ENCODE data around the gene COPS7B.

Gene COPS7B

GRCh38 chr2:231786917-231787292 is 660 bp downstream of the COPS7B start:
- no peak for FAIRE-seq

GRCh38 chr2:231791107-231791506 is 4.9 kb downstream of the COPS7B start:
- no peak for FAIRE-seq

GRCh38 chr2:231794383-231794782 is 8.1 kb downstream of the COPS7B start:
- FAIRE-seq, result no peak

- FAIRE-seq, result no peak
These were observed 9.5 kb downstream of the COPS7B start for GRCh38 chr2:231795525-231796327.

- FAIRE-seq, result no peak
These were observed 14.3 kb downstream of the COPS7B start for GRCh38 chr2:231800493-231801091.

GRCh38 chr2:231803501-231804138 is 17.4 kb downstream of the COPS7B start:
- FAIRE-seq, result no peak

GRCh38 chr2:231807020-231807419 is 20.8 kb downstream of the COPS7B start:
- FAIRE-seq, result no peak

GRCh38 chr2:231810905-231811304 is 24.7 kb downstream of the COPS7B start:
- no peak for FAIRE-seq

- no peak for FAIRE-seq
These were observed 30.2 kb downstream of the COPS7B start for GRCh38 chr2:231816327-231817026.

- FAIRE-seq, result no peak
These were observed 33.3 kb downstream of the COPS7B start for GRCh38 chr2:231819447-231820042.

- no peak for FAIRE-seq
These were observed 34.6 kb downstream of the COPS7B start for GRCh38 chr2:231820786-231821303.

GRCh38 chr2:231821908-231822307 is 35.7 kb downstream of the COPS7B start:
- FAIRE-seq, result no peak

- no peak for FAIRE-seq
These were observed 66.9 kb downstream of the COPS7B start for GRCh38 chr2:231853105-231853504.

- FAIRE-seq, result no peak
These were observed 68.4 kb downstream of the COPS7B start for GRCh38 chr2:231854616-231855125.

GRCh38 chr2:231856959-231857358 is 70.7 kb downstream of the COPS7B start:
- FAIRE-seq, result no peak

Measured in A204.1 (cell line).